CD4-positive, alpha-beta T cell treated with Interleukin-1 beta for 1 hour (primary cell): ENCODE data around the gene STX8.
"Not testable (repeated sequence)": the region's sequence is repeated elsewhere in the genome, so short reads cannot be mapped to it uniquely, and the experiment has no call there.

Source experiments
- DNase-seq, 2 donors: peaks; one replicate each; pipeline ENCODE4 v3.0.0-alpha.2; 2020 to 2022

The STX8 gene

GRCh38 chr17:9382626-9383025, 193.0 kb downstream of the STX8 start:
- DNase-seq: no peak

GRCh38 chr17:9381068-9381467, 194.6 kb downstream of the STX8 start:
- no peak for DNase-seq

GRCh38 chr17:9380361-9380760, 195.3 kb downstream of the STX8 start:
- DNase-seq: no peak

GRCh38 chr17:9376177-9376576, 199.4 kb downstream of the STX8 start:
- not testable (repeated sequence) for DNase-seq

GRCh38 chr17:9371019-9371418, 204.6 kb downstream of the STX8 start:
- no peak for DNase-seq

- DNase-seq: no peak
Observed at GRCh38 chr17:9370467-9370866, 205.2 kb downstream of the STX8 start.

GRCh38 chr17:9368631-9369030, 207.0 kb downstream of the STX8 start:
- DNase-seq: no peak

- no peak for DNase-seq
Observed at GRCh38 chr17:9367156-9367555, 208.5 kb downstream of the STX8 start.

- no peak for DNase-seq
Observed at GRCh38 chr17:9364837-9365430, 210.7 kb downstream of the STX8 start.

- no peak for DNase-seq
Observed at GRCh38 chr17:9363440-9364350, 211.9 kb downstream of the STX8 start.

- no peak for DNase-seq
Observed at GRCh38 chr17:9361188-9361955, 214.2 kb downstream of the STX8 start.

GRCh38 chr17:9360677-9361081, 214.9 kb downstream of the STX8 start:
- no peak for DNase-seq

- DNase-seq: peak in 1 of 2 donors; percentile 11
Observed at GRCh38 chr17:9356488-9356911, 219.1 kb downstream of the STX8 start.

- no peak for DNase-seq
Observed at GRCh38 chr17:9355846-9356245, 219.8 kb downstream of the STX8 start.

- not testable (repeated sequence) for DNase-seq
Observed at GRCh38 chr17:9355231-9355630, 220.4 kb downstream of the STX8 start.

GRCh38 chr17:9350080-9350479, 225.5 kb downstream of the STX8 start:
- no peak for DNase-seq

GRCh38 chr17:9346296-9346926, 229.2 kb downstream of the STX8 start:
- DNase-seq: no peak

GRCh38 chr17:9343516-9343915, 232.1 kb downstream of the STX8 start:
- no peak for DNase-seq

- DNase-seq: no peak
Observed at GRCh38 chr17:9342225-9342624, 233.4 kb downstream of the STX8 start.

- no peak for DNase-seq
Observed at GRCh38 chr17:9339958-9340357, 235.7 kb downstream of the STX8 start.

- DNase-seq: not testable (repeated sequence)
Observed at GRCh38 chr17:9339482-9339881, 236.1 kb downstream of the STX8 start.

- no peak for DNase-seq
Observed at GRCh38 chr17:9336817-9337216, 238.8 kb downstream of the STX8 start.
